ENCODE data around the gene ZNF442.
A peak's percentile ranks its signal among the peaks of the same experiment; 100 is the strongest.
"Not testable (repeated sequence)": the region's sequence is repeated elsewhere in the genome, so short reads cannot be mapped to it uniquely, and the experiment has no call there.

ZNF442 gene

GRCh38 chr19:12365236-12366162 lies at the start of gene ZNF442:
TSS of gene ZNF442 (minus strand) at chr19:12365683. CDS start at chr19:12363631, 2,052 bp downstream.
- DNase-seq = no peak

DNA sequence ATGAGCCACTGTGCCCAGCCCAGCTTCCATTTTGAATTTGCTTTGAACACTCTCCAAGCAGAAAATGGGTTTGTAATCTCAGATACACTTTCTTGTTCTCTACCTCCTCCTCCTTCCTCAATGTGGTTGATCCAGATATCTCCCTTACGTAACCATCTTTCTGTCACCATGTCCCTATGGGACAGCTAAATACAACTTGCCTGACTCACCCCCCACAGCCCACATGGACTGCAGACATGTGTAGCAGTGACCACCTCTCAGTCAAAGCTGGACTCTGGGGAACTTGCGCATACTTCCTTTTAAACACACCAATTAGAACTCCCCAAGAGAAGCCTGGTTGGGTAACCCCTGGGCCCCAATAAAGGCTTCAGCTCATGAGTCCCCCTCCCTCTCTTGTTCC lies 46.4 kb upstream of the ZNF442 start:
- DNase-seq = peak; percentile 80

DNA sequence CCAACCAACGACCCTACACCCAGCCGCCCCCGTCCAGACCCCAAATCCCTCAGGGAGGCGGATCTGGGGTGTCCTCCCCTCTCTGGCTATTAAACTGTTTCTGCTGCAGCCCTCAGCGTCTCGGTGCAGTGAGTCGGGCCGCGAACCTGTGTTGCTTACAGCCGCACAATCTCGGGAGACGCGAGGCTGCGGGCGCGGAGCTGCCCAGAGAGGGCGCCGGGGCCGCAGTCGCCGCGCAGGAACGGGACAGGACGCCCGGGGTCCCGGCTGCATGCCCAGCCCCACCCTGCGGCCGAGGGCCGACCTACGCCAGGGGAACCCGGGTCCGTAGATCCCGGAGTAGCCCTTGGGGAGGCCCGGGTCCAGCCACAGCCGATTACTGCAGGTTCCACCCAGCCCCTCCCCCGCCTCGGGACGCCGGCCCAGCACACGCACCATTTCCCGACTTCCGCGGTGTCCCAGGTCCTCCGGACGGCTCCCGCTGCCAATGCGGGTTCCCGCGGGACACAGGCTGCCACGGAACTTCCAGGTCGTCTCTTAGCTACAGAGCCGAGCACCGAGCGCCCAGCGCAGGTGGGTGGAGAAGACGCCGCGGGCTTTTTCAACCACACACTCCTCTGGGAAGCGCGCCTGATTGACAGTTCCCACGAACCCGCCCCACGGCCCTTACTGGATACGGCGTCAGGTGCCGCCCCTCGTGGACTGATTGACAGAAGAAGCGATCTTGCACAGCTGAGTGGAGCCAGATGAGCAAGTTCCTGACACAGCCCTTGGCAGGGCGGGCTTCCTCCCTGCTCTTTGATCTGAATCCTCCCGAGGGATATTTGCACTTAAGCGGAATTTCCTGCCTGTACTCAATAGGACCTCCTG lies 35.4 kb upstream of the ZNF442 start, which contains the start of gene ZNF799:
Gene ZNF799 (minus strand): TSS at position 639 of the 870 bp plus-strand sequence. CDS start 201 bp downstream, at position 438.
- DNase-seq = peak; percentile 96

DNA sequence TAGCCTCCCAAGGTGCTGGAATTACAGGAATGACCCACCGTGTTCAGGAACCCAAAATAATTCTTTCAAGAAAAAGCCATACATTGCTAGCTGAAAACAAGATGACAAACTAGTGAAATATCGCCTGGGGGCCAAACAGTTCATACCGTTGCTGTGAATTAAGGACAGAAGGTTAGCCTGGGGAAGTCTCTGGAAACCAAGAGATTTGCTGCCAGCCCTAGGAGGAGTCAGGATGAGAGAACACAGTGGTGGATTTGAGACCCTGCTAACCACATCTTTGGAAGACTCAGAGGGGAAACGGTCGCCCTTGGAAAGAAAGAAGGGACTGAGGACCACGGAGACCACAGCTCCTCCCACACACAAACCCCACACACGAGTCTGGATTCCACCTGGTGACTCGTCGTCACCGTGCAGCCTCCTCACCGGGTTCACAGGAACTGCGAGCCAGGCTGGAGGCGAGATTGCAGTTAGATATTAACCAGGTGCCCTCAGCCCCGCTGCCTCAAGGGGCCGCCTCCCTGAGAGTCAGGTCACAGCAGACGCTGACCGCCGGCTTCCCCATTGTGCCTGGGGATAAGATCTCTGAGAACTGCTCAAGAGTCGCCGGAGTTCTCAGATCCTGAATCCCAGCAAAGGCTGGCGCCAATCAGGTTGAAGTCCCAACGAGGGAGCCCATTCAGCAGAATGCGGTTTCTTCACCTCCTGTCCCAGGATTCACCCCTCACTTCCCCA lies 34.6 kb upstream of the ZNF442 start:
- DNase-seq = peak; percentile 33

DNA sequence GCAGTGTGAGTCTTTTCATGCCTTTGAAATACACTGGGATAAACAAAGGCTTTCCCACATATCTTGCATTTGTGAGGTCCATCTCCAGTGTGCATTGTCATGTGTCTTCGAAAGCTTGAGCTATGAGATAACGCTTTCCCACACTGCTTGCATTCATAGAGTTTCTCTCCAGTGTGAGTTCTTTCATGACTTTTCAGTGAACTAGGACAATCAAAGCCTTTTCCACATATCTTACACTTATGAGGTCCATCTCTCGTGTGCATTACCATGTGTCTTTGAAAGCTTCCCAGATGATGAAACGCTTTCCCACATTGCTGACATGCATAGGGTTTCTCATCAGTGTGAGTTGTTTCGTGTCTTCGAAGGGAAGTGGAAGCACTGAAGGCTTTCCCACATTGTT lies 25.7 kb upstream of the ZNF442 start:
- DNase-seq = not testable (repeated sequence)

GRCh38 chr19:12386365-12386764 lies 20.9 kb upstream of the ZNF442 start:
- DNase-seq = not testable (repeated sequence)

DNA sequence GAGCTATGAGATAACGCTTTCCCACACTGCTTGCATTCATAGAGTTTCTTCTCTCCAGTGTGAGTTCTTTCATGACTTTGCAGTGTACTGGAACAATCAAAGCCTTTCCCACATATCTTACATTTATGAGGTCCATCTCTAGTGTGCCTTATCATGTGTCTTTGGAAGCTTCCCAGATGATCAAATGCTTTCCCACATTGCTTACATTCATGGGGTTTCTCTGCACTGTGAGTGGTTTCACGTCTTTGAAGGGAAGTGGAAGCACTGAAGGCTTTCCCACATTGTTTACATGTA lies 14.9 kb upstream of the ZNF442 start:
- no peak for DNase-seq

DNA sequence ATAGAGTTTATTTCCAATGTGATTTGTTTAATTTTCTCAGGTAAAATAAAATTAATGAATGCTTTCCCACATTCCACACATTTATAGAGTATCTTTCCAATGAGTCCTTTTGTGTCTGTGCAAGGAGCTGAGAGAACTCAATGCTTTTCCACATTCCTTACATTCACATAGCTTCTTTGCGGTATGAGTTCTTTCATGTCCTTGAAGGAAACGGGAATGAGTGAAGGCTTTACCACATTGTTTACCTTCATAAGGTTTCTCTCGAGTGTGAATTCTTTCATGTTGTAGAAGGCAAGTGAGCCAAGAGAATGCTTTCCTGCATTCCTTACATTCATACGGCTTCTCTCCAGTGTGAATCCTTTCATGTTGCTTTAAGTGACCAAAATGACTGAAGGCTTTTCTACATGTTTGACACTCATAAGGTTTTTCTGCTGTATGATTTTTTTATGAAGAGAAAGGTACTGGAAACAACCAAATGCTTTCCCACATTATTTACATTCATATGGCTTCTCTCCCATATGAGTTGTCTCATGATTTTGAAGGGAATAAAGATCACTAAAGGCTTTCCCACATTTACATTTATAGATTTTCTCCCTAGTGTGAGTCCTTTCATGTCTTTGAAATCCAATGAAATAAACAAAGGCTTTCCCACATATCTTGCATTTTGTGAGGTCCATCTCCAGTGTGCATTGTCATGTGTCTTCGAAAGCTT lies 14.4 kb upstream of the ZNF442 start:
- no peak for DNase-seq

DNA sequence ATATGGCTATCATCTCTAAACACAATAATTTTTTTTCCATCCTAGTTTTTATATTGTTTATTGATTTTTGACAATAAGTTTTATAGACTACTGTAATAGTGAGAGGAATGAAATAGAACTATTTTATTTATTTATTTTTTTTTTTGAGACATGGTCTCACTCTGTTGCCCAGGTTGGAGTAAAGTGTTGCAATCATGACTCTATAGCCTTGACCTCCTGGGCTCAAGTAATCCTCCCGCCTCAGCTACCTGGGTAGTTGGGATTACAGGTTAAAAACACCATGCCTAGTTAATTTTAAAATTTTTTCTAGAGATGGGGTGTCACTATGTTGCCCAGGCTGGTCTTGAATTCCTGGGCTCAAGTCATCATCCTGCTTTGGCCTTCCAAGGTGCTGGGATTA lies 8.5 kb upstream of the ZNF442 start:
- DNase-seq = no peak

DNA sequence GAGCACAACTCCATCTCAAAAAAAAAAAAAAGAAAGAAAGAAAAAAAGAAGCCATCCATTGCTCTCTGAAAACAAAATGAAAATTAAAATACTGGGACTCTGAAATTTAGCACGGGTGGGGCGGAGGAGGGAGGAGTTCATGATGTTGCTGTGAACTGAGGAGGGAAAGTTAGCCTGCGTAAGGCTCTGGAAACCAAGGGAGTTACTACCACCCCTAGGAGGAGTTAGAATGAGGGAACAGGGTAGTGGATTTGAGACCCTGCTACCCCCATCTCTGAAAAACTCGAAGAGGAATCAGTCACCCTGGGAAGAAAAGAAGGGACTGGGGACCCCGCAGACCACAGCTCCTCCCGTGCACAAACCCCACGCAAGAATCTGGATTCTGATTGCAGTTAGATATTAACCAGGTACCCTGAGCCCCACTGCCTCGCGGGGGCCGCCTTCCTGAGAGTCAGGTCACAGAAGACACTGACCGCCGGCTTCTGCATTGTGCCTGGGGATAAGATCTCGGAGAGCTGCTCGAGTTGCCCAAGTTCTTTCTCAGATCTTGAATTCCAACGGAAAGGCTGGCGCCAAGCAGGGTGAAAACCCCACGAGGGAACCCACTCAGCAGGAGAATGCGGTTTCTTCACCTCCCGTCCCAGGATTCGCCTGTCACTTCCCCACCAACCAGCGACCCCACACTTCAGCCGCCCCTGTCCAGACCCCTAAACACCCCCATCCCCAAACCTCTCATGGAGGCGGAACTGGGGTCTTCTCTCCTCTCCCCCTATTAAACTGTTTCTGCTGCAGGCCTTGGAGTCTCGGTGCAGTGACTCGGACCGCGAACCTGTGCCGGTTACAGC lies 870 bp downstream of the ZNF442 start:
- no peak for DNase-seq

- DNase-seq = not testable (repeated sequence)
Observed at GRCh38 chr19:12362236-12362635, 3.2 kb downstream of the ZNF442 start.

DNA sequence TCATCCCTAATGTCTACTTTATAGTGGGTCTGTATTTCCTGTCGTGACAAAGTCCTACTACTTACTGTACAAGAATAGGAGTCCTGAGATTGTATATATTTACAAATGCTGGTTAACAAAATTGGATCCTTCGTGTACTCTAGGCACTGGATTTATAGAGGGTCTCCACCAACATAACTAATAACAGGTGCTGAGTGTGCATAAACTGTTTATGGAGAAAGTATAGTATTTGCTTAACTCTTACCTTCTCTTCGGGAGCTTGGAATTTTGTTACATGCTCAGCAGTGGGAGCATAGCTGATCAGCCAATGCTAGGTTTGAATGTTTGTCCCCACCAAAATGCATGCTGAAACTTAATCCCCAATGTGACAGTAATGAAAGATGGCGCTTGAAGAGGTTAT lies 12.1 kb downstream of the ZNF442 start:
- DNase-seq = no peak

DNA sequence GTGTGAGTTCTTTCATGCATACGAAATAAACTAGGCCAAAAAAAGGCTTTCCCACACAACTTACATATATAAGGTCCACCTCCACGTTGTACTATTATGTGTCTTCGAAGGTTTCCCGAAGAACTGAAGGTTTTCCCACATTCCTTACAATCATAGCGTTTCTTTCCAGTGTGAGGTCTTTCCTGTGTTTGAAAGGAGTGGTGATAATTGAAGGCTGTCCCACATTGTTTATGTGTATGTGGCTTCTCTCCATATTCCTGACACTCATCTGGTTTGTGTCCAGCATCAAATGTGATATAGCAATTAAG lies 14.6 kb downstream of the ZNF442 start:
- no peak for DNase-seq

- no peak for DNase-seq
Observed at GRCh38 chr19:12350185-12350889, 15.1 kb downstream of the ZNF442 start.

- DNase-seq = no peak
Observed at GRCh38 chr19:12346896-12347295, 18.6 kb downstream of the ZNF442 start.

DNA sequence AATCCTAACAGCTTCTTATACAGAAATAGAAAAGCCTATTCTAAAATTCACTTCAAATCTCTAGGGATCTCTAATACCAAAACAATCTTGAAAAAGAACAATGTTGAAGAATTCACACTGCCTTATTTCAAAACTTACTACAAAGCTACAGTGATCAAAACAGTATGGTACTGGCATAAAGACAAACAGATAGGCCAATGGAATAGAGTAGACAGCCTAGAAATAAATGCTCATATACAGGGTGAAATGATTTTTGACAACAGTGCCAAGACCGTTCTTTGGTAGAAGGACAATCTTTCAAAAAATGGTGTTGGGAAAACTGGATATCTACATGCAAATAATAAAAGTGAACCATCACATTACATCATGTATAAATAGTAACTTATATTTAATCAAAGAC lies 20.3 kb downstream of the ZNF442 start:
- no peak for DNase-seq

DNA sequence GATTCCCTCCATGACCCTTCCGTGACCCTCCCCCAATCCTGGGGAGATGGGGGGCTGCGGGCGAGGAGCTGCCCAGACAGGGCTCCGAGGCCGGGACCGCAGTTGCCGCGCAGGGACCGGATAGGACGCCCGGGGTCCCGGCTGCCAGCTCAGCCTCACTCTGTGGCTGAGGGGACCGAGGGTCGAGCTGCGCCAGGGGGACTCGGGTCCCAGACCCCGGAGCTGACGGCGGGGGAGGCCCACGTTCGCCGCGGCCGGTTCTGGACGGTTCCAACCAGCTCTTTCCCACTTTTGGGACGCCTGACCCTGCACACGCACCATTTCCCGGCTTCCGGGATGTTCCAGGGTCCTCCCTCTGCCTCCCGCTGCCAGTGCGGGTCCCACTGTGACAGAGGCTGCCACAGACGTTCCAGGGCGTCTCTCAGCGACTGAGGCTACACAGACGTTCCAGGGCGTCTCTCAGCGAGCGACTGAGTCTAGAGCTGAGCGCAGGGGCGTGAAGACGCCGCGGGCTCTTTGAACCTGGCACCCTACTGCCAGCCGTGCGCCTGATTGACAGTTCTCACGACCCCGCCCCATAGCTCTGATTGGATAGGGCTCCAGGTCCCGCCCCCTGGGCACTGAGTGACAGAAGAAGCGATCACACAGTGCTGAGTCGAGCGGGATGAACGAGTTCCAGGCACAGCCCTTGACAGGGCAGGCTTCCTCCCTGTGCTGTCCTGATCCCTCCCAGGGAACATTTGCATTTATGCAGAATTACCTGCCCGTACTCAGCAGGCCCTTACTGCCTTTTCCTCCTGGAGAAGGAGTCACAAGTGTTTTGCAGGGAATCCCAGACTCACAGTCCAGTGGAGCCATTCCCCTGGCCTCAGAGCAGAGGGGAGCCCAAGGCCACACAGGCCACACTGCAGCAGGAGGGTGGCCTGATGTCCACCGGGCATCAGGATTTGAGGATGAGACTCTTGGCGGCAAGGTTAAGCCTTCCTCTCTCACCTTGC lies 32.0 kb downstream of the ZNF442 start, which contains the start of gene ZNF563:
Gene ZNF563 (minus strand): TSS at position 472 of the 998 bp plus-strand sequence. CDS start 151 bp downstream, at position 321.
- no peak for DNase-seq

- no peak for DNase-seq
Observed at GRCh38 chr19:12331211-12331941, 34.1 kb downstream of the ZNF442 start.

DNA sequence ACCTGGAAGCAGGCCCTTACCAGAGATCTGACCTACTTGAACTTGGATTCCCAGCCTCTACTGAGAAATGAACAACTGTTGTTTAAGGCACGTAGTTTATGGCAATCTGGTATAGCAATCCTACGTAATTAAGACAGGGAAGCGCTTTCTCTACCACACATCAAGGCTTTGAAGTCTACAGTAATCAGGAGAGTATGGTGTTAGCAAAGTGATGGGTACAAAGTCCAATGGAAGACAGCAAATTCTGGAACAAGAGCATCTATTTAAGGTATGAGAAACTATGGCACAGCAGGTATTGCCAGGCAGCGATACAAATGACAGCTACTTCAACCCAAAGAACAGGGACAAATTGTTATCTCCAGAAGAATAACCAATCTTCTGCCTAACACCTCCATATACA lies 35.1 kb downstream of the ZNF442 start:
- DNase-seq = no peak
